ENCODE measurements around the gene PRXL2B. TPM values are rescaled to one million over a fixed set of nuclear protein-coding genes. Genes with fewer than 3 reads are reported as not detected.
"Not testable (repeated sequence)": the region's sequence is repeated elsewhere in the genome, so short reads cannot be mapped to it uniquely, and the experiment has no call there.

The PRXL2B gene
- total and polyA plus RNA-seq, 2 donors (not counting 1 experiment from before 2014, with no cell fraction given) = 11.7 to 13.8 TPM

DNA sequence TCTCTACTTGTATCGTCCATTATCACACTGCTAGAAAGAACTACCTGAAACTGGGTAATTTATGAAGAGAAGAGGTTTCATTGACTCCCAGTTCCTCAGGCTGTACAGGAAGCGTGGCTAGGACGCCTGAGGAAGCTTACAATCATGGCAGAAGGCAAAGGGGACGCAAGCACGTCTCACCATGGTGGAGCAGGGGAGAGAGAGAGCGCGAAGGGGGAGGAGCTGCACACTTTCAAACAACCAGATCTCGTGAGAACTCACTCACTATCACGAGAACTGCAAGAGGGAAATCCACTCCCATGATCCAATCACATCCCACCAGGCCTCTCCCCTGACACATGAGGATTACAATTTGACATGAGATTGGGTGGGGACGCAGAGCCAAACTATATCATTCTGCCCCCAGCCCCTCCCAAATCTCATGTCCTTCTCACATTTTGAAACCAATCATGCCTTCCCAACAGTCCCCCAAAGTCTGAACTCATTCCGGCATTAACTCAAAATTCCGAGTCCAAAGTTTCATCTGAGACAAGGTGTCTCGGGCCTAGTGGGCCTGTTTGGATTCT, 38.2 kb downstream of the PRXL2B start:
- Histone ChIP-seq H3K36me3 (ENCODE audit: control insufficient read depth, insufficient read depth, low read length) (no peaks in the 10 kb centered on the region), H3K4me3 (replicated peaks in 1 of 4; ENCODE audit: control extremely low read depth in 1 of 4, insufficient read depth in 1 of 4, low read depth in 3 of 4, low read length in 4 of 4) (no peak overlapping the region), H3K9me3 (ENCODE audit: control insufficient read depth, insufficient read depth, low read depth, low read length) (no peaks in the 10 kb centered on the region), H3K4me1 (ENCODE audit: control insufficient read depth, extremely low read depth, insufficient read depth, low read length) (no peaks in the 10 kb centered on the region), H3K4me2 (ENCODE audit: extremely low read depth, insufficient read depth, low read length) (no peak overlapping the region), H3K9ac (ENCODE audit: insufficient read depth, low read length) (no peak overlapping the region), H2AFZ (ENCODE audit: low read length) (no peak overlapping the region), H3K27me3 (ENCODE audit: control insufficient read depth, insufficient read depth, low read length) (no peaks in the 10 kb centered on the region), H3K79me2 (ENCODE audit: control insufficient read depth, insufficient read depth, low read length) (no peaks in the 10 kb centered on the region), H4K20me1 (ENCODE audit: control insufficient read depth, extremely low read depth, insufficient read depth, low read length) (no peaks in the 10 kb centered on the region), H3K27ac (ENCODE audit: insufficient read depth, low read length) (no peak overlapping the region)
- DNase-seq (ENCODE audit: low read depth in 2 of 2) = no peak
- TF ChIP-seq EZH2 (IDR thresholded peaks at IDR 0.05; ENCODE audit: low read length, missing control alignments) = no peak
- TF ChIP-seq, protein P1, sequence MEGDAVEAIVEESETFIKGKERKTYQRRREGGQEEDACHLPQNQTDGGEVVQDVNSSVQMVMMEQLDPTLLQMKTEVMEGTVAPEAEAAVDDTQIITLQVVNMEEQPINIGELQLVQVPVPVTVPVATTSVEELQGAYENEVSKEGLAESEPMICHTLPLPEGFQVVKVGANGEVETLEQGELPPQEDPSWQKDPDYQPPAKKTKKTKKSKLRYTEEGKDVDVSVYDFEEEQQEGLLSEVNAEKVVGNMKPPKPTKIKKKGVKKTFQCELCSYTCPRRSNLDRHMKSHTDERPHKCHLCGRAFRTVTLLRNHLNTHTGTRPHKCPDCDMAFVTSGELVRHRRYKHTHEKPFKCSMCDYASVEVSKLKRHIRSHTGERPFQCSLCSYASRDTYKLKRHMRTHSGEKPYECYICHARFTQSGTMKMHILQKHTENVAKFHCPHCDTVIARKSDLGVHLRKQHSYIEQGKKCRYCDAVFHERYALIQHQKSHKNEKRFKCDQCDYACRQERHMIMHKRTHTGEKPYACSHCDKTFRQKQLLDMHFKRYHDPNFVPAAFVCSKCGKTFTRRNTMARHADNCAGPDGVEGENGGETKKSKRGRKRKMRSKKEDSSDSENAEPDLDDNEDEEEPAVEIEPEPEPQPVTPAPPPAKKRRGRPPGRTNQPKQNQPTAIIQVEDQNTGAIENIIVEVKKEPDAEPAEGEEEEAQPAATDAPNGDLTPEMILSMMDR (conservative IDR thresholded peaks at IDR 0.05 in 1 of 2, IDR thresholded peaks at IDR 0.05 in 1 of 2; ENCODE audit: low read depth in 1 of 2, low read length in 2 of 2) = no peak

DNA sequence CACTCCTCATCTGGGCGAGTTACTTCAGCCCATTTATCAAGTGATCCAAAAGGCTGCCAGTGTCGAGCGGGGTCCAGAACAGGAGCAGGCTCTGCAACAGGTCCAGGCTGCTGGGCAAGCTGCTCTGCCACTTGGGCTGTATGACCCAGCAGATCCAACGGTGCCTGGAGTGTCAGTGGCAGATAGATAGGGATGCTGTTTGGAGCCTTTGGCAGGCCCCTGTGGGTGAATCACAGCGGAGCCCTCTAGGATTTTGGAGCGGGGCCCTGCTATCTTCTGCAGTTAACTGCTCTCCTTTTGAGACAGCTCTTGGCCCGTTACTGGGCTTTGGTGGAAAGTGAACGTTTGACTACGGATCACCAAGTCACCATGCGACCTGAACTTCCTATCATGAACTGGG, 38.7 kb downstream of the PRXL2B start:
- H3K4me1 ChIP-seq (ENCODE audit: control insufficient read depth, extremely low read depth, insufficient read depth, low read length) = no peaks in the 10 kb centered on the region
- no peaks in the 10 kb centered on the region for H4K20me1 ChIP-seq (ENCODE audit: control insufficient read depth, extremely low read depth, insufficient read depth, low read length)
- no peak overlapping the region for H3K4me2 ChIP-seq (ENCODE audit: extremely low read depth, insufficient read depth, low read length)
- TF ChIP-seq EZH2 (IDR thresholded peaks at IDR 0.05; ENCODE audit: low read length, missing control alignments) = no peak
- TF ChIP-seq, protein P1 (conservative IDR thresholded peaks at IDR 0.05 in 1 of 2, IDR thresholded peaks at IDR 0.05 in 1 of 2; ENCODE audit: low read depth in 1 of 2, low read length in 2 of 2) = no peak
- H3K9me3 ChIP-seq (ENCODE audit: control insufficient read depth, insufficient read depth, low read depth, low read length) = peaks cover under 1% of the 10 kb centered on the region
- no peaks in the 10 kb centered on the region for H3K79me2 ChIP-seq (ENCODE audit: control insufficient read depth, insufficient read depth, low read length)
- no peak overlapping the region for H3K9ac ChIP-seq (ENCODE audit: insufficient read depth, low read length)
- no peak overlapping the region for H3K27ac ChIP-seq (ENCODE audit: insufficient read depth, low read length)
- no peak for DNase-seq (ENCODE audit: low read depth in 2 of 2)
- H3K4me3 ChIP-seq (replicated peaks in 1 of 4; ENCODE audit: control extremely low read depth in 1 of 4, insufficient read depth in 1 of 4, low read depth in 3 of 4, low read length in 4 of 4) = no peak overlapping the region
- H2AFZ ChIP-seq (ENCODE audit: low read length) = no peak overlapping the region
- no peaks in the 10 kb centered on the region for H3K27me3 ChIP-seq (ENCODE audit: control insufficient read depth, insufficient read depth, low read length)
- no peaks in the 10 kb centered on the region for H3K36me3 ChIP-seq (ENCODE audit: control insufficient read depth, insufficient read depth, low read length)

DNA sequence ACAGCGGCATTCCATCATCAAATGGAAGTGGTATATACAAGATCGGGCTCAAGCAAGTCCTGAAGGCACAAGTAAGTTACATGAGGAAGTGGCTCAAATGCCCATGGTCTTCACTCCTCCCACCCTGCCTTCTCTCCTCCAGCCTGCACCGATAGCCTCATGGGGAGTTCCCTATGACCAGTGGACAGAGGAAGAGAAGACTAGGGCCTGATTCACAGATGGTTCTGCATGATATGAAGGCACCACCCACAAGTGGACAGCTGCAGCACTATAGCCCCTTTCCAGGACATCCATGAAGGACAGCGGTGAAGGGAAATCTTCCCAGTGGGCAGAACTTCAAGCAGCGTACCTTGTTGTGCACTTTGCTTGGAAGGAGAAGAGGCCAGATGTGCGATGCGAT, 39.2 kb downstream of the PRXL2B start:
- not testable (repeated sequence) for H3K79me2 ChIP-seq (ENCODE audit: control insufficient read depth, insufficient read depth, low read length); H4K20me1 ChIP-seq (ENCODE audit: control insufficient read depth, extremely low read depth, insufficient read depth, low read length); H3K9ac ChIP-seq (ENCODE audit: insufficient read depth, low read length); H3K36me3 ChIP-seq (ENCODE audit: control insufficient read depth, insufficient read depth, low read length); DNase-seq (ENCODE audit: low read depth in 2 of 2); H3K4me3 ChIP-seq (replicated peaks in 1 of 4; ENCODE audit: control extremely low read depth in 1 of 4, insufficient read depth in 1 of 4, low read depth in 3 of 4, low read length in 4 of 4); H2AFZ ChIP-seq (ENCODE audit: low read length); H3K4me1 ChIP-seq (ENCODE audit: control insufficient read depth, extremely low read depth, insufficient read depth, low read length); H3K27ac ChIP-seq (ENCODE audit: insufficient read depth, low read length); H3K9me3 ChIP-seq (ENCODE audit: control insufficient read depth, insufficient read depth, low read depth, low read length); H3K4me2 ChIP-seq (ENCODE audit: extremely low read depth, insufficient read depth, low read length); H3K27me3 ChIP-seq (ENCODE audit: control insufficient read depth, insufficient read depth, low read length)
